D721Med (cell line): ENCODE results near the gene PABPN1.
A peak's percentile ranks its signal among the peaks of the same experiment; 100 is the strongest.

Experiments
- DNase-seq: peaks from one replicate; pipeline ENCODE4 v3.0.0; 2011; ENCODE audit warnings: low spot score; ENCODE audit not compliant: insufficient read length
- FAIRE-seq: peaks from 2 replicates; lab custom pipeline; 2011; peaks lifted over from hg19 to GRCh38; lab: Jason Lieb, UNC
- TF ChIP-seq, protein P1 (sequence below): IDR thresholded peaks from 2 replicates; pipeline ENCODE4 v1.5.1; 2012; ENCODE audit warnings: mild to moderate bottlenecking, control low read depth; ENCODE audit not compliant: insufficient read depth; ENCODE audit errors: missing control alignments

The PABPN1 gene

DNA sequence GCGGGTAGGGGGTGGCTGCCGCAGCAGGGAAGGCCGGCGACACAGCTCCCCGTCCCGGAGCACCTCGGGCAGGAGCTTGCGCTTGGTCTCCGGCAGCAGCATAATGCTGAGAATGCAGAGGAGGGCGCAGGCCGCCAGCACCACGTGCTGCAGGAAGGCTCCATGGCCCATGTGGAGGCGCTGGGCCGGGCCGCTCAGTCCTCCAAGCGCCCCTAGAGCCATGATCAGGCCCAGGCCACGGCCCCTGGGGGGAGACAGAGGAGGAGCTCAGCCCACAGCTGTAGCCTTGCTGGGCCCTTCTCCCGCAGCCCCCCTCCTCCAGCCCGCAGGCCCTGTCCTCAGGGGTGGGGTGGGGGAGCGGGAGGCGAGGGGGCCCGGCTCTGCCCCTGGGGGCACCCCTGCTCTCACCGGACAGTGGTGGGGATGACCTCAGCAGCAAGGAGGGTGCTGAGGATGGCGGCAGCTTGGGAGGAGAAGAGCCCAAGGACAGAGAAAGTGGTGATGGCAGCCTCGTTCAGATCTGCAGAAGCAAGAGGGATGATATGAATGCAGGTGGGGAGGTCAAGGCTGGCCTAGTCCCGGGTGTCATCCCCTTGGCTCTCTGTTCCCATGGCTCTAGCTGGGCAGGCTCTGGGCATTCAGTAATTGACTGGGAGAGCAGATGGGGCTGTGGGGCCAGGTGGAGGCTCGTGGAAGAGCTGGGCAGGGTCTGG is 25.6 kb downstream of the PABPN1 start:
- TF ChIP-seq, protein P1, sequence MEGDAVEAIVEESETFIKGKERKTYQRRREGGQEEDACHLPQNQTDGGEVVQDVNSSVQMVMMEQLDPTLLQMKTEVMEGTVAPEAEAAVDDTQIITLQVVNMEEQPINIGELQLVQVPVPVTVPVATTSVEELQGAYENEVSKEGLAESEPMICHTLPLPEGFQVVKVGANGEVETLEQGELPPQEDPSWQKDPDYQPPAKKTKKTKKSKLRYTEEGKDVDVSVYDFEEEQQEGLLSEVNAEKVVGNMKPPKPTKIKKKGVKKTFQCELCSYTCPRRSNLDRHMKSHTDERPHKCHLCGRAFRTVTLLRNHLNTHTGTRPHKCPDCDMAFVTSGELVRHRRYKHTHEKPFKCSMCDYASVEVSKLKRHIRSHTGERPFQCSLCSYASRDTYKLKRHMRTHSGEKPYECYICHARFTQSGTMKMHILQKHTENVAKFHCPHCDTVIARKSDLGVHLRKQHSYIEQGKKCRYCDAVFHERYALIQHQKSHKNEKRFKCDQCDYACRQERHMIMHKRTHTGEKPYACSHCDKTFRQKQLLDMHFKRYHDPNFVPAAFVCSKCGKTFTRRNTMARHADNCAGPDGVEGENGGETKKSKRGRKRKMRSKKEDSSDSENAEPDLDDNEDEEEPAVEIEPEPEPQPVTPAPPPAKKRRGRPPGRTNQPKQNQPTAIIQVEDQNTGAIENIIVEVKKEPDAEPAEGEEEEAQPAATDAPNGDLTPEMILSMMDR, result no peak
- no peak for FAIRE-seq
- DNase-seq, result no peak

DNA sequence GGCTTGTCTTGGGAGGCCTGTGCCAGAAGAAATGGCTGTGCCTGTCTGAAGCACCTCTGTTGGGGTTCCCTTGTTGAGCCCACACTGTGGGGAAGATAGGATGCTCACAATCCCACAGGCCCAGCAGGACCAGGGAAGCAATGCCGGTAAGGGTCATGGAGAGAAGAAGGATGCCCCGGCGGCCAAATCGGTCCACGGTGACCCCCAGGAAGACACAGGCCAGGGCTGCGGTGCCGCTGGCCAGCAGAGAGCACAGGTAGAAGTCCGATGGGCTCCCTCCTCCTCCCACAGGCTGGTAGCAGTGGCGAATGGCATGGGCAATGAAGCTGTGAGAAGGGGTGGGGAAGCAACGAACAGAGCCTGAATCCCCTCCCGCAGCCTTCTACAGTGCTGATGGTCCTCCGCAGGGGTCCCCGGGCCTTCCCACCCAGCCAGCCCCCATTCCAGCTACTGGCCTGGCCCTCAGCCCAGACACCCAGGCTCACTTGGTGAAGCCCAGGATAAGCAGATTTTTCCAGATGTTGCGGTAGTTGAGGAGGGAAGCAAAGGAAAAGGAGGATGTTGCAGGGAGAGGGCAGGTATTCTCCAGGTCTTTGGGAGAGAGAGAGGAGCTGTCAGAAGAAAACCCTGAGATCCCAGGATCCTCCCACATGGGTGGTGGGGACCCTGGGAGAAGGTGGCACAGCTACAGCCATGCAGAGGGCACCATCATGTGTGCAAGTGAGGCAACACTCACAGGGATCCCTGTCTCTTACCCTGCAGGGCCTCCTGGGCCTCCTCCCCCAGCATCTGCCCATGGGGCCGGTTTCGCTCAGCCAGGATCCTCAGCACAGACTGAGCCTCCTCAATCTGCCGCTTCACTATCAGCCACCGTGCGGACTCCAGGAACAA is 26.4 kb downstream of the PABPN1 start:
- DNase-seq (no peak), FAIRE-seq (no peak)
- TF ChIP-seq, protein P1, result no peak

DNA sequence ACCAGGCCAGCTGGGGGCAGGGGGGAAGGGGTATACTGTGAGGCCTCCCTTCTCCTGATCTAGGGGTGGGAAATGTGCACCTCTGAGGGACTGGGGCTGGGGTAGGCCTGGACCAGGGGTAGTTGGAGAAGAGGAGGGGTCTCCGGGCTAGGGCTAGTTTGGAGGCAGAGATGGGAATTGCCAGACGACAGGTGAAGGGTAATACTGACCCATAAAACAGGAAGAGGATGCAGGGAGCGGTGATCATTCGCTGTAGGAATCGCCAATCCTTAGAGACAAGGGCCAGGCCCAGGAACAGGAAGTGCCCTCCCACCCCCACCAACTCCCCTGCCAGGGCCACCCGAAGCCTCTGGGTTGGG is 27.0 kb downstream of the PABPN1 start:
- TF ChIP-seq, protein P1, result no peak
- DNase-seq, result no peak
- no peak for FAIRE-seq

DNA sequence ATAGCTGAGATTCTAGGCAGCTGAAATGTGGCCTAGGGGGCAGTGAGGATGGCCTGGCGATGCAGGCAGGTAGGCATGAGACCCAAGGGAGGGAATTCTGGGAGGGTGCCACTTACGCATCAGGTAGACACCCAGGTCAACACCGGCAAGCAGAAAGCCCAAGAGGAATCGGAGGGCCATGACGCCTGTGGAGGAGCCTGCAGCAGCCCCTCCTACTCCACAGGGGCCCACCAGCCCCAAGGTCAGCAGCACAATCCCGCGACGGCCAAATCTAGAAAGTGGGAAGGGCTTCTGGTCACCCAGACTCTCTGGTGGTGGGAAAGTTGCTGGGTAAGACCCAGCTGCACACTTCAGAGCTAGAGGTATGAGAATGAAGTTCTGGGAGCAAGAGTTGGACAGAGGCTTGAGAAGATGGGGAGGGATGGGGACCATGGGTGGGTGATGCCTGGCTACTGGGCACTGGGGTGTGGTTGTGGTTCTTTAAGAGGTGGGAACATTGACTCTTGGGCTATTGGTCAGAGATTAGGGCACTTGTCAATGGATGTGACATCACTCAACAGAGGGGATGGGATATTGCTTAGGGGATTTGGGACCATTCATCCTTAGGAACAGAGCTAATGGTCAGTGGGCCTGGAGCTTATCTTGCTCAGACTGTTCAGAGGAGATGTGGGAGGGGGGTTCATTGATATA is 28.0 kb downstream of the PABPN1 start:
- no peak for FAIRE-seq
- TF ChIP-seq, protein P1, result no peak
- DNase-seq, result no peak

DNA sequence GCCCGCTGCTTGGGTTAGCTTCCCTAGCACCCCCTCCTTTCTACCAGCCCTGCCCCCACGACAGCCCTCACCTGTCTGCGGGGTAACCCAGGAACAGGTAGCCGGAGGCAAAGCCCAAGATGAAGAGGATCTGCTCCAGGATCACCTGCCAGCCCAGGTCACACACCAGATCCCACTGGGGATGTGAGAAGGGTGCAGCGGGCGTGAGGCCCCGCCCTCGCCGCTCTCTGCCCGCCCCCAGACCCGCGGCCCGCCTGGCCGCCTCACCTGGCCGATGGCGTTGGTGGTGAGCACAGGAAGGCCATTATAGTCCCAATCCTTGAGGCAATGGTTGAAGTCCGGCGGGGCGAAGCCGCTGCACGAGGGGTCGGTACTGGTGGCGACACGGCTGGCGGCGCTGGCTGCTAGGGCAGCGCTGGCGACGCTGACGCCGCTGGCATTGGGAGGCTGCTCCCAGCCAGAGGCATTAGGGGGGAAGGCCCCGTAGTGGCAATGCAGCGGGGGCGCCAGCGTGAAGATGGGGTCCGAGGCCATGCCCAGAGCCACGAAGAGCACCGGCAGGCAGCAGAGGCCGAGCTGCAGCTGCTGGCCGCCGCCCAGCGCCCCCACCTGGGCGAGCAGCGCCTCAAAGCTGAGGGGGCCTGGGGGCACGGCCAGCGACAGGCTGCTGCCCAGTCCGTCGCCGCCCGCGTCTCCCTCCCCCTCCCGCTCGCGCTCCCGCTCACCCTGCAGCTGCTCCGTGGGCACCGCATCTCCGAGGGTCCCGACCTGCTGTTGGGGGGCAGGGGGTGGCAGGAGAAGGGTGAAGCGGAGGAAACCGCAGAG is 30.6 kb downstream of the PABPN1 start:
- DNase-seq, result peak; percentile 55
- TF ChIP-seq, protein P1, result no peak
- FAIRE-seq, result no peak

DNA sequence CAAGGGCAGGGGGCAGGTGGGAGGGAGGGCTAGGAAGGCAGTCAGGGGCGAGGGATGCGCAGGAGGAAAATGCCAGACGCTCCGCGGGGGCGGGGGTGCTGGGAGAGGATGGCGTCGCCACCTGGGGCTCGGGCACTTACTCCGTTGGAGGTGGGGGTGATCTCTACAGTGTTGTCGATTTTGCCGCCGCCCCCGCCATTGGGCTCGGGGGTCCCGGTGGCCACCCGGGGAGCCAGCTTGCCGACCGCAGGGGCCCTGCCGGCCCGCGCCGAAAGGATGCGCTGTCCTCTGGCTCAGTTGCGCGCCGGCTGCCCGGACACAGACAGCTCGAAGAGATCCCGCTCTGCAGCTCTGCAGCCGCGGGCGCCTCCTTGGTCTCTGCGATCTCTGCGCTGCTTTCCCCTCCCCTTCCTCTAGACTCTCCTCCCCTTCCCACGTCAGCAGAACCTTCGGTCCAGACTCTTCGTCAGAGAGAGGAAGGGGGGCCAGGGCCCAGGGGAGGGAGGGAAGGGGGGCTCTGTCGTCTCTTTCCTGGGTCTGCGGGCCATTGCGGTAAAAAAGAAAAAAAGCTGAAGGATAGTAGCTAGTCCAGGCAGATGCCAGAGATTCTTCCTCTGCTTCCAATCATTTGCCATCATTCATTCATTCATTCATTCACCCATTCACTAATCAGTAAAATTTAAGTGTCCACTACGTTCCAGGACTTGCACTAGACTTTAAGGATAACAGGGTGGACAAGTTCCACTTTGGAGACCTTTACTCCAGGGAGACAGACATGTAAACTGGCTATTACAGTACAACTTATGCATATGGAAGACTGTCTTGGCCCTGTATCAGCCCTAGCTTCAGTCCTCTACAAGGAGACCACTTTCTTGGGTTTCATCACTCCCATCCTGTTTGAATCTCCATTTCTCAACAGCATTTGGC is 31.5 kb downstream of the PABPN1 start, which contains the start of gene SLC22A17:
Gene SLC22A17, minus strand, starts transcription at position 382 of the 927 bp plus-strand sequence.
- TF ChIP-seq, protein P1, result no peak
- DNase-seq, result peak; percentile 89
- peak; percentile 51 for FAIRE-seq
